Spinal cord (tissue), 10 donors: Measurements from ENCODE around the gene CEP170B. TPM values are rescaled to one million over a fixed set of nuclear protein-coding genes. Genes with fewer than 3 reads are reported as not detected.
"Not testable (repeated sequence)": the region's sequence is repeated elsewhere in the genome, so short reads cannot be mapped to it uniquely, and the experiment has no call there.

Source experiments
- DNase-seq, 6 donors: peaks; one replicate each; pipeline versions ENCODE4 v3.0.0 to v3.0.0-alpha.2; 2013 to 2015; ENCODE audit warnings: low spot score in 6 of 6, low read depth in 4 of 6
- H3K27ac ChIP-seq: one replicate; pipeline ENCODE4 v1.5.1; 2013; ENCODE audit warnings: low read depth, low read length, control low read depth
- H3K27me3 ChIP-seq: one replicate; pipeline ENCODE4 v1.6.1; 2013; ENCODE audit warnings: low read length; ENCODE audit not compliant: control insufficient read depth, insufficient read depth
- H3K36me3 ChIP-seq: one replicate; pipeline ENCODE4 v1.6.1; 2013; ENCODE audit warnings: low read length; ENCODE audit not compliant: control insufficient read depth, insufficient read depth
- H3K4me1 ChIP-seq: one replicate; pipeline ENCODE4 v1.6.1; 2013; ENCODE audit warnings: low read length; ENCODE audit not compliant: control insufficient read depth, insufficient read depth
- H3K4me3 ChIP-seq: one replicate; pipeline ENCODE4 v1.5.1; 2013; ENCODE audit warnings: low read depth, low read length, control low read depth
- H3K9me3 ChIP-seq: one replicate; pipeline ENCODE4 v1.6.1; 2013; ENCODE audit warnings: low read length; ENCODE audit not compliant: control insufficient read depth, insufficient read depth
- WGBS: methylation state at CpG from one replicate; pipeline ENCODE4 v1.1.5; 2013; ENCODE audit warnings: missing lambda C conversion rate; ENCODE audit not compliant: insufficient coverage; 5-methylcytosine and 5-hydroxymethylcytosine counted together
- polyA plus RNA-seq, 2 donors: library from polyadenylated mRNA; unstranded; fragments of 120-200 nt; gene quantifications; one replicate each; pipeline ENCODE4 v1.2.1, GENCODE V29; 2013; ENCODE audit not compliant: insufficient read length in 2 of 2
- total RNA-seq, 2 donors: library from RNA; depleted of rRNA in 1 of 2; stranded (reverse); fragments of 120-200 nt in 1 of 2; fragments of >200 nt in 1 of 2; gene quantifications; one replicate each; pipeline versions ENCODE4 v1.2.3 to v1.2.4, GENCODE V29; 2013 to 2014
- donor health status: healthy.

Gene CEP170B
- total and polyA plus RNA-seq, 4 donors: 11.0 to 41.4 (median 28.0) TPM

DNA sequence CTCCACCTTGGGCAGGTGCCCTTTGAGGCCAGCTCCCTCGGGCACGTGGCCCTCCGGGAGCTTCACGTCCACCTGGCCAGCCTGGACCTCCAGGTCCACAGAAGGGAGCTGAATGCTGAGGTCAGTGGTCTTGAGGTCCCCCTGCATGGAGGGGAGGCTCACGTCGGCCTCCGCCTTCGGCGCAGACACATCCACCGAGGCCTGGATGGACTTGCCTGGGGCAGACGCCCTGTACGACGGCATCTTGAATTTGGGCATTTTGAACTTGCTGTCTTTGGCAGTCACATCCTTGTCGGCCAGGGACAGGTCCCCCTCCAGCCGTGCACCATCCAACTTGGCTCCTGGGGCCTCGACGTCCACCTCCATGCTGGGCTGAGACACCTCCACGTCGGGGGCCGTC is 80.2 kb downstream of the CEP170B start:
- H3K4me1 ChIP-seq, H3K27me3 ChIP-seq, DNase-seq, H3K4me3 ChIP-seq, H3K9me3 ChIP-seq, H3K27ac ChIP-seq: not testable (repeated sequence)
- H3K36me3 ChIP-seq: peaks cover 30% of the 10 kb centered on the region
- WGBS: 88% methylated on average over 20 of the region's 20 CpGs

Other genes starting within 250 kb of the CEP170B start
- gene INF2, start 175.7 kb upstream of the CEP170B start, total RNA-seq: 10 to 100 TPM; 22.8 to 43.0 TPM
- 10 to 100 TPM; 44.9 to 72.8 TPM for gene INF2, start 175.7 kb upstream of the CEP170B start, polyA plus RNA-seq
- gene ADSS1, start 141.0 kb upstream of the CEP170B start, total RNA-seq: 10 to 100 TPM in 1 of 2 donors, 1 to 10 TPM in 1; 5.3 to 20.8 TPM
- gene ADSS1, start 141.0 kb upstream of the CEP170B start, polyA plus RNA-seq: 10 to 100 TPM; 12.0 to 16.2 TPM
- 10 to 100 TPM; 30.6 to 83.3 TPM for gene SIVA1, start 112.1 kb upstream of the CEP170B start, total RNA-seq
- 10 to 100 TPM; 43.9 to 55.4 TPM for gene SIVA1, start 112.1 kb upstream of the CEP170B start, polyA plus RNA-seq
- 100 to 1,000 TPM in 1 of 2 donors, 10 to 100 TPM in 1; 60.3 to 143 TPM for gene AKT1, start 69.5 kb upstream of the CEP170B start, total RNA-seq
- gene AKT1, start 69.5 kb upstream of the CEP170B start, polyA plus RNA-seq: 100 to 1,000 TPM; 160 to 174 TPM
- 1 to 10 TPM in 1 of 2 donors, under 1 TPM in 1; 0.99 to 2.3 TPM for gene ZBTB42, start 64.2 kb upstream of the CEP170B start, total RNA-seq
- 1 to 10 TPM; 1.8 to 1.9 TPM for gene ZBTB42, start 64.2 kb upstream of the CEP170B start, polyA plus RNA-seq
- 10 to 100 TPM; 12.9 to 30.7 TPM for gene PLD4, start 59.6 kb downstream of the CEP170B start, total RNA-seq
- gene PLD4, start 59.6 kb downstream of the CEP170B start, polyA plus RNA-seq: 10 to 100 TPM; 24.8 to 32.6 TPM
- 100 to 1,000 TPM in 1 of 2 donors, 10 to 100 TPM in 1; 39.3 to 102 TPM for gene AHNAK2, start 113.1 kb downstream of the CEP170B start, total RNA-seq
- 10 to 100 TPM; 36.1 to 36.6 TPM for gene AHNAK2, start 113.1 kb downstream of the CEP170B start, polyA plus RNA-seq
- 10 to 100 TPM; 10.9 to 18.1 TPM for gene CLBA1, start 120.5 kb downstream of the CEP170B start, total RNA-seq
- 10 to 100 TPM; 16.8 to 23.8 TPM for gene CLBA1, start 120.5 kb downstream of the CEP170B start, polyA plus RNA-seq
- 10 to 100 TPM in 1 of 2 donors, 1 to 10 TPM in 1; 9.6 to 16.6 TPM for gene CDCA4, start 155.8 kb downstream of the CEP170B start, total RNA-seq
- 1 to 10 TPM; 7.1 to 9.1 TPM for gene CDCA4, start 155.8 kb downstream of the CEP170B start, polyA plus RNA-seq
- gene GPR132, start 200.2 kb downstream of the CEP170B start, total RNA-seq: 1 to 10 TPM in 1 of 2 donors, under 1 TPM in 1; 0.69 to 1.3 TPM
- gene GPR132, start 200.2 kb downstream of the CEP170B start, polyA plus RNA-seq: 1 to 10 TPM in 1 of 2 donors, under 1 TPM in 1; 0.84 to 1.4 TPM